Bronchial epithelial cell (primary cell): ENCODE measurements around the gene CHIC2. TPM values are rescaled to one million over a fixed set of nuclear protein-coding genes. Genes with fewer than 3 reads are reported as not detected.

Experiments used
- DNase-seq: peaks from one replicate; pipeline ENCODE4 v3.0.0-alpha.2; 2010; ENCODE audit warnings: low read depth
- FAIRE-seq: peaks from 2 replicates; lab custom pipeline; 2011; peaks lifted over from hg19 to GRCh38; lab: Jason Lieb, UNC
- H3K27me3 ChIP-seq: 2 replicates; pipeline ENCODE4 v1.5.1; 2011; ENCODE audit warnings: low read length; ENCODE audit not compliant: control insufficient read depth, insufficient read depth
- H3K36me3 ChIP-seq: 2 replicates; pipeline ENCODE4 v1.5.1; 2011; ENCODE audit warnings: low read length; ENCODE audit not compliant: control insufficient read depth, insufficient read depth
- H3K4me3 ChIP-seq: 2 replicates; pipeline ENCODE4 v1.5.1; 2011; ENCODE audit warnings: mild to moderate bottlenecking, low read depth, low read length, control low read depth
- CTCF ChIP-seq: IDR thresholded peaks from 2 replicates; pipeline ENCODE4 v1.5.1; 2011; ENCODE audit warnings: mild to moderate bottlenecking, moderate library complexity, low read length, control low read depth, inconsistent platforms; ENCODE audit not compliant: insufficient read depth, severe bottlenecking
- total RNA-seq: library from RNA; depleted of rRNA; stranded (reverse); fragments of >200 nt; gene quantifications from 2 replicates; pipeline ENCODE4 v1.2.1, GENCODE V29; 2014

The CHIC2 gene
- total RNA-seq, 1 donor from 2014 or later = 36.1 TPM

DNA sequence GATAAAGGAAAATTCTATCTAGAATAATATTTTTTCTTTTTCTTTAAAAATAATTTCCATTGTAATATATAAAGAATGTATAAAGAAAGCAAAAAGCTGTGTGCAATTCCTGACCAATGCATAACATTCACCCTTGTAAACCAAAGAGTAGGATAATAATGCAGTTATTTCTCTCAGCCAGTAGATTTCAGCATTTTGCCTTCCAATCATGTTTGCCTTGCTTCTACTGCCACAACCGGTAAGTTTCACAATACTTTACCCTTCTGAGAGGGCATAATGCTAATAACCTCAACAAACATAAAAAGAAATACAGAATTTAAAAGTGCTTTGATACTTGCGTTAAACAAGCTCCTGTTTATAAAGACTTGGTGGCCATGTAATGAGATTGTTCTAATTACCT lies 59.9 kb downstream of the CHIC2 start:
- DNase-seq = no peak
- H3K27me3 ChIP-seq = no peaks in the 10 kb centered on the region
- no peak overlapping the region for H3K4me3 ChIP-seq
- no peak for FAIRE-seq
- peaks cover 1% of the 10 kb centered on the region for H3K36me3 ChIP-seq
- TF ChIP-seq CTCF = no peak

- FAIRE-seq = no peak
- Histone ChIP-seq H3K36me3 (peaks cover 1% of the 10 kb centered on the region), H3K4me3 (no peak overlapping the region), H3K27me3 (no peaks in the 10 kb centered on the region)
- TF ChIP-seq CTCF = no peak
- DNase-seq = no peak
These were observed 62.6 kb downstream of the CHIC2 start for GRCh38 chr4:54001668-54002365.

- FAIRE-seq = no peak
- DNase-seq = no peak
- H3K36me3 ChIP-seq = no peaks in the 10 kb centered on the region
These were observed 66.5 kb downstream of the CHIC2 start for GRCh38 chr4:53997898-53998297.

GRCh38 chr4:53994382-53995102 lies 69.9 kb downstream of the CHIC2 start:
- FAIRE-seq = no peak
- no peak for TF ChIP-seq CTCF
- H3K4me3 ChIP-seq = no peak overlapping the region
- DNase-seq = no peak
- H3K36me3 ChIP-seq = no peaks in the 10 kb centered on the region
- H3K27me3 ChIP-seq = no peaks in the 10 kb centered on the region

More at GRCh38 chr4:53997898-53998297, 66.5 kb downstream of the CHIC2 start:
- no peak overlapping the region for H3K4me3 ChIP-seq
- no peak for TF ChIP-seq CTCF
- no peaks in the 10 kb centered on the region for H3K27me3 ChIP-seq

GRCh38 chr4:53992785-53993184 lies 71.6 kb downstream of the CHIC2 start:
- TF ChIP-seq CTCF = no peak
- H3K36me3 ChIP-seq = no peaks in the 10 kb centered on the region
- no peak for FAIRE-seq
- H3K27me3 ChIP-seq = no peaks in the 10 kb centered on the region
- no peak for DNase-seq
- no peak overlapping the region for H3K4me3 ChIP-seq
